Peyer's patch (tissue), 4 donors: ENCODE data around the gene AQP12A. TPM values are rescaled to one million over a fixed set of nuclear protein-coding genes. Genes with fewer than 3 reads are reported as not detected.

Experiments used
- DNase-seq, 3 donors: peaks; one replicate each; pipeline ENCODE4 v3.0.0-alpha.2; 2017 to 2019
- H3K27ac ChIP-seq, 4 donors: fragments of 200-600 bp; sonication (generic); one replicate each; pipeline ENCODE4 v1.5.1; 2016 to 2019
- H3K27me3 ChIP-seq, 2 donors: fragments of 200-600 bp; sonication (generic); one replicate each; pipeline ENCODE4 v1.5.1; 2019
- H3K36me3 ChIP-seq, 3 donors: fragments of 200-600 bp; sonication (generic); one replicate each; pipeline ENCODE4 v1.5.1; 2016 to 2019
- H3K4me1 ChIP-seq, 4 donors: fragments of 200-600 bp; sonication (generic); one replicate each; pipeline ENCODE4 v1.5.1; 2016 to 2019
- H3K4me3 ChIP-seq, 4 donors: fragments of 200-600 bp; sonication (generic); 1 replicate in 3 of 4; 2 replicates in 1 of 4; pipeline ENCODE4 v1.5.1; 2016 to 2019; ENCODE audit warnings: mild to moderate bottlenecking in 1 of 4
- H3K9me3 ChIP-seq, 4 donors: fragments of 200-600 bp; sonication (generic); one replicate each; pipeline ENCODE4 v1.5.1; 2016 to 2019; ENCODE audit warnings: mild to moderate bottlenecking in 1 of 4
- POLR2A ChIP-seq, 2 donors: fragments of 450-650 bp; IDR thresholded peaks; one replicate each; pipeline ENCODE4 v1.5.1; 2017; ENCODE audit warnings: antibody characterized with exemption in 2 of 2, mild to moderate bottlenecking in 2 of 2, moderate library complexity in 2 of 2
- total RNA-seq, 4 donors: library from RNA; depleted of rRNA; stranded (reverse); fragments of >200 nt; gene quantifications; one replicate each; pipeline ENCODE4 v1.1.0, GENCODE V29; 2016
- TF ChIP-seq, protein P1 (sequence below), 6 experiments: fragments of 450-650 bp in 4 of 6; fragments of 200-600 bp in 2 of 6; sonication (generic) in 1 of 6; IDR thresholded peaks; one replicate each; pipeline ENCODE4 v1.5.1; 2017 to 2019; ENCODE audit warnings: antibody characterized with exemption in 6 of 6, mild to moderate bottlenecking in 3 of 6, moderate library complexity in 1 of 6

The AQP12A gene
- total RNA-seq, 4 donors from 2014 or later, result 9.2 TPM; not detected in 3

DNA sequence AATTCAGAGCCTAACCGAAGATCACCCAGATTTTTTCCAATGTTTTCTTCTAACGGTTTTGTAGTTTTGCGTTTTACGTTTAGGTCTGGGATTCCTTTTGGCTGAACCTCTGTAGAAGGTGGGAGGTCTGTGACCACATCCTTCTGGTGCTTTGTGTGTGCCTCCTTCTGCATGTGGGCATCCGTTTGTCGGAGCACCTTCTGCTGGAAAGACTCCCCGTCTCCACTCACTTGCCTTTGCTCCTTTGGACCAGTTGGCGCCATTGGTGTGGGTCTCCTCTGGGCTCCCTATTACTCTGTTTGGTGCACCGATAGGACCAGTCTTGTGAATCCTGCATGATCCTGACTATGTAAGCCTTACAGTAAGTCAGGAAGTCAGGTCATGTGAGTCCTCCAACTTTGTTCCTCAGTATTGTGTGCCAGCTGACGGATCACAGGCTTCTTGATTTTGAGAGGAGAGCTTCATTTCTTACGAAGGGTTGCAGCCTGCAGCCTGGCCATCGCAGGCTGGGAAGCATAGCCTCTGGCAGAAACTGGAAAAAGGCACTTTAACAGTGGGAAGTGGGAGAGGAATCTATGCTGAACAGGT lies 13.6 kb downstream of the AQP12A start:
- Histone ChIP-seq H3K4me3 (no peak overlapping the region), H3K4me1 (no peaks in the 10 kb centered on the region), H3K27me3 (no peaks in the 10 kb centered on the region), H3K36me3 (no peaks in the 10 kb centered on the region), H3K9me3 (no peaks in the 10 kb centered on the region), H3K27ac (no peak overlapping the region)
- no peak for DNase-seq
- no peak for TF ChIP-seq POLR2A (IDR thresholded peaks at IDR 0.05)
- TF ChIP-seq, protein P1, sequence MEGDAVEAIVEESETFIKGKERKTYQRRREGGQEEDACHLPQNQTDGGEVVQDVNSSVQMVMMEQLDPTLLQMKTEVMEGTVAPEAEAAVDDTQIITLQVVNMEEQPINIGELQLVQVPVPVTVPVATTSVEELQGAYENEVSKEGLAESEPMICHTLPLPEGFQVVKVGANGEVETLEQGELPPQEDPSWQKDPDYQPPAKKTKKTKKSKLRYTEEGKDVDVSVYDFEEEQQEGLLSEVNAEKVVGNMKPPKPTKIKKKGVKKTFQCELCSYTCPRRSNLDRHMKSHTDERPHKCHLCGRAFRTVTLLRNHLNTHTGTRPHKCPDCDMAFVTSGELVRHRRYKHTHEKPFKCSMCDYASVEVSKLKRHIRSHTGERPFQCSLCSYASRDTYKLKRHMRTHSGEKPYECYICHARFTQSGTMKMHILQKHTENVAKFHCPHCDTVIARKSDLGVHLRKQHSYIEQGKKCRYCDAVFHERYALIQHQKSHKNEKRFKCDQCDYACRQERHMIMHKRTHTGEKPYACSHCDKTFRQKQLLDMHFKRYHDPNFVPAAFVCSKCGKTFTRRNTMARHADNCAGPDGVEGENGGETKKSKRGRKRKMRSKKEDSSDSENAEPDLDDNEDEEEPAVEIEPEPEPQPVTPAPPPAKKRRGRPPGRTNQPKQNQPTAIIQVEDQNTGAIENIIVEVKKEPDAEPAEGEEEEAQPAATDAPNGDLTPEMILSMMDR (IDR thresholded peaks at IDR 0.05), result no peak

DNA sequence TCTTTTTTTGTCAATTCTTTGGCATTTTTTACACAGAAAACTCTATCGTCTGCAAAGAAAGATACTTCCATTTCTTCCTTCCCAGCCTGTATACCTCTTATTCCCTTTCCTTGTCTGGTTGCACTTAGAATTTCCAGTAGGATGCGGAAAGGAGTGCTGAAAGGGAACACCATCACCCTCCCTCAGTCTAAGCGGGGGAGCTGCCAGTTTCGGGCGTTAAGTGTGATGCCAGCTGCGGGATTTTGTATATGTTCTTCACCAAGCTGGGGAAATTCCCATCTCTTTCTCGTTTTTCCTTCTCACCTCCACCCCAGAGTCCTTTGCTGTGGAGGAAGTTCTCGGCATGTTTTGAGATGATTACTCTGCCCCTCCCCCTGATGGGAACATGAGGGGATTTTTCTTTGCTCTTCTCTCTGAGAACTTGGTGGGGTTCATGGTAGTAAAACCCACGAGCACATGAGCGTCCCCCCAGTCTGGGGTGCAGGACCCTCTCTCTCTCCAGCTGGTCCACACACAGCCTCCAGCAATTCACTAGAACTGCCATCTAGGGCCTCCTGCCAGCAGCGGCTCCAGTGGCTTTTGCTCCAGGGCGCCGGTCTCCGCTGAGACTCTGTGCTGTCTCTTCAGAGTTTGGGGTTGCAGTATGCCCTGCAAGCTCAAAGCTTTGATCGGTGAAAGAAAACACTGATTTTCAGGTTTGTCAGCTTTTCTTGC lies 15.5 kb downstream of the AQP12A start:
- Histone ChIP-seq H3K4me3 (no peak overlapping the region), H3K36me3 (no peaks in the 10 kb centered on the region), H3K27ac (no peak overlapping the region), H3K27me3 (no peaks in the 10 kb centered on the region), H3K4me1 (no peaks in the 10 kb centered on the region), H3K9me3 (no peaks in the 10 kb centered on the region)
- DNase-seq, result no peak
- TF ChIP-seq, protein P1 (IDR thresholded peaks at IDR 0.05), result no peak
- no peak for TF ChIP-seq POLR2A (IDR thresholded peaks at IDR 0.05)

DNA sequence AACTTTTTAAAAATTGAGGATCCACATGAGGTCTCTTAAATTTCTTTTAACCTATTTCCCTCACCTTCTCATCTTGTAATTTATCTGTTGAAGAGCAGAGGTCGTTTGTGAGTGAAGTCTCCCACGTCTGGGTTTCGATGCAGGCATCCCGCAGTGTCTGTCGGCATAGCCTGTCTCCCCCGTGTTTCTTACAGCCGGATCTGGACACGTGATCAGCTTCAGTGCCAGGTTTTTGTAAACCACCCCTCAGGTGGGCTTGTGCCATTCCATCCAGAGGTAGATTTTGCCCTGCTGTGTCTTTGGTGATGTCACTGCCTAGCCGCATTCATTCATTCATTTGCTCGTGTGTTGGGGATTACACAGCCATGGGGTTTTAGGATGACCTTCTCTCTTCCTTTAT lies 16.2 kb downstream of the AQP12A start:
- no peak for DNase-seq
- H3K36me3 ChIP-seq, result no peaks in the 10 kb centered on the region
- H3K27me3 ChIP-seq, result no peaks in the 10 kb centered on the region
- no peak overlapping the region for H3K4me3 ChIP-seq
- TF ChIP-seq, protein P1 (IDR thresholded peaks at IDR 0.05), result no peak
- H3K4me1 ChIP-seq, result no peaks in the 10 kb centered on the region
- no peaks in the 10 kb centered on the region for H3K9me3 ChIP-seq
- H3K27ac ChIP-seq, result no peak overlapping the region

DNA sequence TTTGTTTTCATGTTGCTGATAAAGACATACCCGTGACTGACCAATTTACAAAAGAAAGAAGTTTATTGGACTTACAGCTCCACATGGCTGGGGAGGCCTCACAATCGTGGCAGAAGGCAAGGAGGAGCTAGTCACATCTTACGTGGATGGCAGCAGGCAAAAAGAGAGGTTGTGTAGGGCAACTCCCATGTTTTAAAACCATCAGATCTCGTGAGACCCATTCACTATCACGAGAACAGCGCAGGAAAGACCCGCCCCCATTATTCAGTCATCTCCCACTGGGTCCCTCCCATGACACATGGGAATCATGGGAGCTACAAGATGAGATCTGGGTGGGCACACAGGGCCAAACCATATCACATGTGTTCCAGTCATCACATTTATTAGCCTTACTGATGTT lies 16.8 kb downstream of the AQP12A start:
- Histone ChIP-seq H3K27me3 (no peaks in the 10 kb centered on the region), H3K36me3 (no peaks in the 10 kb centered on the region), H3K27ac (no peak overlapping the region), H3K4me3 (no peak overlapping the region), H3K4me1 (no peaks in the 10 kb centered on the region), H3K9me3 (no peaks in the 10 kb centered on the region)
- no peak for DNase-seq
- no peak for TF ChIP-seq POLR2A (IDR thresholded peaks at IDR 0.05)
- TF ChIP-seq, protein P1 (IDR thresholded peaks at IDR 0.05), result no peak

DNA sequence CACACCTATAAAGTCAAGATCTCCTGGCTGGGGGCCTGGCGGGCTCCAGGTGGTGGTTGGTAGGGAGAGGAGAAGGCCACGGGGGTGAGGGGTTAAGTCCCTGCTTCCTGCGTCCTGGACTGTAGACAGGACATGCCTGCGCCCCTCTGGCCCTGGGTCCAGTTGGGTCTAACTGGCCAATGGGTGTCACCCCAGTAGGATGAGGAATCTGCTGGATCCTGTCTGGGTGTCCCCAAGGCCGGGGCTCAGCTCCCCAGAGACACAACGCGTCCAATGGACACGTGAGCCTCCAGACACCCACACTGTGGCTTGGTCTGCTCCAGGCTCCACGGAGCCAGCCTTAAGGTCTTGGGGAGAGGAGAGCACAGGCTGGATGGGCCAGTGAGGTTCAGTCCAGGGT lies 19.6 kb downstream of the AQP12A start:
- Histone ChIP-seq H3K36me3 (no peaks in the 10 kb centered on the region), H3K27ac (no peak overlapping the region), H3K4me3 (no peak overlapping the region), H3K27me3 (no peaks in the 10 kb centered on the region), H3K9me3 (no peaks in the 10 kb centered on the region), H3K4me1 (no peaks in the 10 kb centered on the region)
- TF ChIP-seq, protein P1 (IDR thresholded peaks at IDR 0.05), result no peak
- no peak for TF ChIP-seq POLR2A (IDR thresholded peaks at IDR 0.05)
- DNase-seq, result no peak
